Measurements from ENCODE around the gene OVCA2. TPM values are rescaled to one million over a fixed set of nuclear protein-coding genes. Genes with fewer than 3 reads are reported as not detected.

Gene OVCA2
- total RNA-seq, 4 donors from 2014 or later = 19.6 to 40.3 (median 36.5) TPM

GRCh38 chr17:2027528-2028233, 14.1 kb upstream of the OVCA2 start:
- H3K4me1 ChIP-seq = peaks cover 0 to 64% (median 36%) of the 10 kb centered on the region in 3 donors
- ATAC-seq = no peak
- WGBS, 2 donors (ENCODE audit: low coverage in 1 of 2) = 20 to 57% methylated on average over 2 to 4 of the region's 11 CpGs
- TF ChIP-seq CTCF (IDR thresholded peaks at IDR 0.05) (no peak), EP300 (IDR thresholded peaks at IDR 0.05) (no peak)
- H3K36me3 ChIP-seq = no peaks in the 10 kb centered on the region
- peaks cover 70% of the 10 kb centered on the region for H3K27me3 ChIP-seq
- H3K9me3 ChIP-seq = no peaks in the 10 kb centered on the region
- no peak overlapping the region for H3K27ac ChIP-seq
- no peak overlapping the region for H3K4me3 ChIP-seq

GRCh38 chr17:2028234-2028614, 13.6 kb upstream of the OVCA2 start:
- Histone ChIP-seq H3K4me3 (no peak overlapping the region), H3K27ac (no peak overlapping the region), H3K9me3 (no peaks in the 10 kb centered on the region), H3K4me1 (peaks cover 0 to 66% (median 36%) of the 10 kb centered on the region in 3 donors), H3K36me3 (peaks cover 0 to under 1% of the 10 kb centered on the region in 2 donors), H3K27me3 (peaks cover 64% of the 10 kb centered on the region)
- ATAC-seq = no peak
- TF ChIP-seq CTCF (IDR thresholded peaks at IDR 0.05) = no peak
- no peak for TF ChIP-seq POLR2AphosphoS5 (IDR thresholded peaks at IDR 0.05)
- no peak for TF ChIP-seq EP300 (IDR thresholded peaks at IDR 0.05)
- TF ChIP-seq POLR2A (IDR thresholded peaks at IDR 0.05) = no peak
- WGBS, 2 donors (ENCODE audit: low coverage in 1 of 2) = 80% methylated on average over 1 of the region's 5 CpGs; no CpG with 5 or more reads in 1 of the 2 donors

- Histone ChIP-seq H3K36me3 (peaks cover 0 to 5% of the 10 kb centered on the region in 2 donors), H3K27ac (no peak overlapping the region), H3K4me3 (no peak overlapping the region), H3K9me3 (no peaks in the 10 kb centered on the region), H3K27me3 (peaks cover 59% of the 10 kb centered on the region), H3K4me1 (peaks cover 0 to 66% (median 34%) of the 10 kb centered on the region in 3 donors)
- WGBS, 2 donors (ENCODE audit: low coverage in 1 of 2) = no CpG with 5 or more reads among the region's 6 CpGs
- ATAC-seq = no peak
- TF ChIP-seq EP300 (IDR thresholded peaks at IDR 0.05) = no peak
Measured at GRCh38 chr17:2028737-2029136, 13.1 kb upstream of the OVCA2 start.

GRCh38 chr17:2029911-2030778, 11.7 kb upstream of the OVCA2 start, which contains the start of gene DPH1:
TSS of gene DPH1 (plus strand) at chr17:2030153. CDS start at chr17:2030170, 17 bp downstream.
- Histone ChIP-seq H3K27ac (peak within 1 kb of the TSS; percentile 17 to 84 (median 77)), H3K4me3 (peak within 1 kb of the TSS; percentile 88 to 98), H3K9me3 (no peaks in the 10 kb centered on the region), H3K27me3 (peaks cover 45% of the 10 kb centered on the region), H3K4me1 (peaks cover 0 to 58% (median 20%) of the 10 kb centered on the region in 3 donors), H3K36me3 (peaks cover 0 to 15% of the 10 kb centered on the region in 2 donors)
- TF ChIP-seq EP300 (IDR thresholded peaks at IDR 0.05) (no peak), POLR2A (IDR thresholded peaks at IDR 0.05) (peak; percentile 48 to 54), POLR2AphosphoS5 (IDR thresholded peaks at IDR 0.05) (peak; percentile 78)
- 0% methylated on average over 4 of the region's 59 CpGs; no CpG with 5 or more reads in 1 of the 2 donors for WGBS, 2 donors (ENCODE audit: low coverage in 1 of 2)
- ATAC-seq = peak; percentile 86

GRCh38 chr17:2030779-2031163, 11.1 kb upstream of the OVCA2 start:
- peak overlapping the region; percentile 88 to 98 for H3K4me3 ChIP-seq
- H3K4me1 ChIP-seq = peaks cover 0 to 51% (median 15%) of the 10 kb centered on the region in 3 donors
- peaks cover 39% of the 10 kb centered on the region for H3K27me3 ChIP-seq
- H3K9me3 ChIP-seq = no peaks in the 10 kb centered on the region
- peak overlapping the region in 3 of 4 donors; percentile 72 to 84 (median 82) for H3K27ac ChIP-seq
- TF ChIP-seq CTCF (IDR thresholded peaks at IDR 0.05) = peak in 3 of 4 experiments; percentile 28 to 49 (median 37)
- no peak for TF ChIP-seq EP300 (IDR thresholded peaks at IDR 0.05)
- no peak for TF ChIP-seq POLR2A (IDR thresholded peaks at IDR 0.05)
- no peak for TF ChIP-seq POLR2AphosphoS5 (IDR thresholded peaks at IDR 0.05)
- WGBS, 2 donors (ENCODE audit: low coverage in 1 of 2) = 0 to 40% methylated on average over 1 to 3 of the region's 10 CpGs
- no peak for ATAC-seq
- peaks cover 0 to 22% of the 10 kb centered on the region in 2 donors for H3K36me3 ChIP-seq

Measured in gastroesophageal sphincter (tissue), 4 donors.